NCI-H2029 (cell line): ENCODE results near the gene KDM4C.

Experiments
- DNase-seq: peaks from one replicate; lab custom pipeline; 2025; lab: John Stamatoyannopoulos, UW

KDM4C gene

GRCh38 chr9:7212101-7212500 lies 454.3 kb downstream of the KDM4C start:
- DNase-seq: no peak

- DNase-seq: no peak
Measured at GRCh38 chr9:7216004-7216841, 458.4 kb downstream of the KDM4C start.

DNA sequence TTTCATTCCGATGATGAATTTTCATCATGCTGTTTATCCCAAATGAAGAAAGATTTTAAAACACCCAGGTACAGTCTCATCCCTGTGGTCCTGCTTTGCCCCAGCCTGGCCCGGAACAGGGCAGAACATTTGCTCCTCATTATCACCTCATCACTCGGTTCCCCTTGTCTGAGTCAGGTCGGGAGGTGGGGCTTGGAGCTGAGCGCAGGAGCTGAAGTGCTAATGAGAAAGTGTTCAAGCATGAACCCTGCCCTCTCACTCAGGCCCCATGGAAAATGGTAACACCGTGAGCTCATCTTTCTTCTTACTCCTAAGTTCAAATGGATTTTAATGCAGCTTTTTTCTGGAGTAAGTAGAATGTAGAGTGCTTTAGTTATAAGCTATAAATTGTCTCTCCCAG lies 466.2 kb downstream of the KDM4C start:
- DNase-seq: no peak
